ENCODE results near the gene THSD7B. TPM values are rescaled to one million over a fixed set of nuclear protein-coding genes. Genes with fewer than 3 reads are reported as not detected.

Gene THSD7B
- total RNA-seq, 1 donor from 2014 or later, result 9.8 TPM

DNA sequence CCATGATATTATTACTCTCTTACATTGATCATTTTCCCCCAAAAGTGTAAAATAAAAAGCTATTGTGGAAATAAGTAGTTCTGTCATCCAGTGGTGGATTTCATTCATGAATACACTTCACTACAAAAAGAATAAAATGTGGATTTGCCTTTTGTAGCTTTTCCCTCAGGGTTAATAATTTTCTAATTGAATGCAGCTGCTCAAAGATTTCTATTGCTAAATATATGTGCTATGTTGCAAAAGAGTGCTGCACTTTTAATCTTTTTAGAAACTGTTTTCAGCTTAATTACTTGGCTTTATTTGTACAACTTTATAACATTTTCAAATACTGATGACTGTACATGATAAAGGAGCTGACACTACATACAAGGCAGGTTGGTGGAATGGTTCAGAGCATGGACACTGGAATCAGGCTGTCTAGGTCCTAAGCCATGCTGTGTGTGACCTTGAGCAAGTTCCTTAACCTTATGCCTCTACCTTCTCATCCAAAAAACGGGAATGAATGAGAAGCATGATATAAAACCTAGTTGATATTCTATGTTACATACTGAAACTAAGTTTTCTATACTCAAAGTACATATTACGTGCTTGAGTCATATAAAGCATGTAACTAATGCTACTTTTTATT is 128.8 kb downstream of the THSD7B start:
- Mint-ChIP-seq H3K27ac (no peak overlapping the region), H3K27me3 (no peaks in the 10 kb centered on the region), H3K36me3 (no peaks in the 10 kb centered on the region), H3K4me3 (no peak overlapping the region), H3K4me1 (ENCODE audit: unreplicated experiment) (peaks cover 5% of the 10 kb centered on the region), H3K9me3 (peaks cover 3% of the 10 kb centered on the region)
- no peak for DNase-seq (ENCODE audit: extremely low spot score, unreplicated experiment)
- no peak for TF ChIP-seq CTCF (conservative IDR thresholded peaks at IDR 0.05)

DNA sequence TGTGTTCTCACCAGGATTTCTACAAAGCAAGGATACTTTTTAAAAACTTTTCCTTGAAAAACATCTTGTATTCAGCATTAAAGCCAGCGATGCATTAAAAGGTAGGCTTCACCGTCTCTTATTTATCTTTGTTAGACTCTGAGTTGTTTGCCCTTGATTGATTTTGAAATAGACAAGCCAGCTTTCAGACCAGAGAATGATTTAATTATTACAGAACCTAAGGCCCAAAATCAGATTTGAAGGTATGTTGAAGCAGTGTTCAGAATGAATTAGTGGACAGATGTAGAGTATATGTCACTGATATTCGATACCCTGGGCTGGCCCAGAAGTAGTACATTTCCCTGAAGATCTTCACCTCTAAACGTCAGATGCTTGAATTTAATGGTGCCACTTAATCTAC is 136.4 kb downstream of the THSD7B start:
- H3K4me1 Mint-ChIP-seq (ENCODE audit: unreplicated experiment), result peaks cover 22% of the 10 kb centered on the region

DNA sequence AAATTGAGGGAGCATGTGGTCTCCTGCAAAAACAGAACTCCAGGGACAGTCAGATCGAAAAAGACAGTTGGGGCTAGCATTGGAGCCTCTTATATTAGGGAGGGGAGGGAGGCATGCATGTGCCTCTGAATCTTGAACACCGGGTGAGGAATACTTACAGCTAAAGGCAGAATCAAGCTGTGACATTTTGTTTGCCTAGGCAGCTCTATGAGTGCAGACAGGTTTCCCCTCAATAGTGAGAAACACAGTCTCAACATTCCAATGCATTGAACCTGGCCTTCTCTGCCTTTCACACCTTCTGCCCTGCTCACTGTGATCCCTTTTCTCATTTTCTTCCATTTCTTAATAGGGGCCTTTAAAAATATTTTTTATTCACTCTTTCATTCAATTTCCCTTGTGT is 140.4 kb downstream of the THSD7B start:
- TF ChIP-seq CTCF (conservative IDR thresholded peaks at IDR 0.05), result no peak
- Mint-ChIP-seq H3K4me3 (no peak overlapping the region), H3K27ac (no peak overlapping the region), H3K4me1 (ENCODE audit: unreplicated experiment) (peaks cover 21% of the 10 kb centered on the region), H3K27me3 (no peaks in the 10 kb centered on the region), H3K9me3 (no peaks in the 10 kb centered on the region), H3K36me3 (no peaks in the 10 kb centered on the region)
- DNase-seq (ENCODE audit: extremely low spot score, unreplicated experiment), result no peak

More for the DNA sequence above, 136.4 kb downstream of the THSD7B start:
- H3K27me3 Mint-ChIP-seq, result no peaks in the 10 kb centered on the region
- no peak for TF ChIP-seq CTCF (conservative IDR thresholded peaks at IDR 0.05)
- H3K9me3 Mint-ChIP-seq, result no peaks in the 10 kb centered on the region
- no peaks in the 10 kb centered on the region for H3K36me3 Mint-ChIP-seq
- no peak overlapping the region for H3K27ac Mint-ChIP-seq
- no peak for DNase-seq (ENCODE audit: extremely low spot score, unreplicated experiment)
- no peak overlapping the region for H3K4me3 Mint-ChIP-seq

GRCh38 chr2:136909777-136910176 is 144.4 kb downstream of the THSD7B start:
- DNase-seq (ENCODE audit: extremely low spot score, unreplicated experiment), result no peak
- Mint-ChIP-seq H3K4me3 (no peak overlapping the region), H3K9me3 (peaks cover 4% of the 10 kb centered on the region), H3K27me3 (no peaks in the 10 kb centered on the region), H3K4me1 (ENCODE audit: unreplicated experiment) (peaks cover 8% of the 10 kb centered on the region), H3K36me3 (no peaks in the 10 kb centered on the region), H3K27ac (no peak overlapping the region)
- no peak for TF ChIP-seq CTCF (conservative IDR thresholded peaks at IDR 0.05)

- TF ChIP-seq CTCF (conservative IDR thresholded peaks at IDR 0.05), result no peak
- Mint-ChIP-seq H3K27ac (no peak overlapping the region), H3K27me3 (peaks cover 5% of the 10 kb centered on the region), H3K4me1 (ENCODE audit: unreplicated experiment) (no peaks in the 10 kb centered on the region), H3K9me3 (peaks cover 4% of the 10 kb centered on the region), H3K4me3 (no peak overlapping the region), H3K36me3 (no peaks in the 10 kb centered on the region)
- no peak for DNase-seq (ENCODE audit: extremely low spot score, unreplicated experiment)
Observed at GRCh38 chr2:136916131-136916530, 150.8 kb downstream of the THSD7B start.

Measured in type B pancreatic cell (in vitro differentiated cells).